Esophagus (tissue), 2 donors: Measurements from ENCODE around the gene CD93. TPM values are rescaled to one million over a fixed set of nuclear protein-coding genes. Genes with fewer than 3 reads are reported as not detected.

Source experiments
- H3K27ac ChIP-seq, 2 donors: one replicate each; pipeline ENCODE4 v1.5.1; 2013; ENCODE audit warnings: low read depth in 2 of 2, mild to moderate bottlenecking in 2 of 2, inconsistent platforms in 1 of 2, low read length in 1 of 2, moderate library complexity in 1 of 2
- H3K27me3 ChIP-seq, 2 donors: one replicate each; pipeline ENCODE4 v1.6.1; 2013; ENCODE audit warnings: low read length in 2 of 2, control low read depth in 1 of 2, mild to moderate bottlenecking in 1 of 2; ENCODE audit not compliant: insufficient read depth in 2 of 2, control insufficient read depth in 1 of 2
- H3K36me3 ChIP-seq, 2 donors: one replicate each; pipeline ENCODE4 v1.6.1; 2013; ENCODE audit warnings: low read length in 1 of 2; ENCODE audit not compliant: control insufficient read depth in 2 of 2, insufficient read depth in 2 of 2
- H3K4me1 ChIP-seq, 2 donors: one replicate each; pipeline ENCODE4 v1.6.1; 2013; ENCODE audit warnings: low read length in 1 of 2; ENCODE audit not compliant: control insufficient read depth in 2 of 2, insufficient read depth in 2 of 2
- H3K4me3 ChIP-seq, 2 donors: one replicate each; pipeline ENCODE4 v1.5.1; 2013; ENCODE audit warnings: low read length in 2 of 2, mild to moderate bottlenecking in 2 of 2, low read depth in 1 of 2, moderate library complexity in 1 of 2
- H3K9me3 ChIP-seq, 2 donors: one replicate each; pipeline ENCODE4 v1.6.1; 2013; ENCODE audit warnings: mild to moderate bottlenecking in 2 of 2, low read depth in 1 of 2, low read length in 1 of 2, moderate library complexity in 1 of 2; ENCODE audit not compliant: control insufficient read depth in 2 of 2, insufficient read depth in 1 of 2
- WGBS, 2 donors: extraction: QIAGEN DNeasy Blood & Tissue Kit; methylation state at CpG; one replicate each; pipeline ENCODE4 v1.1.7; 2013; 5-methylcytosine and 5-hydroxymethylcytosine counted together
- polyA plus RNA-seq, 2 donors: library from polyadenylated mRNA; stranded (reverse); fragments of 200-250 nt; gene quantifications; one replicate each; pipeline ENCODE4 v1.2.3, GENCODE V29; 2013
- donor health status: healthy with polysubstance abuse.
- donor health status: Bipolar disorder and iron deficiency.

The CD93 gene
- polyA plus RNA-seq, 2 donors = 1.8 to 2.8 TPM

DNA sequence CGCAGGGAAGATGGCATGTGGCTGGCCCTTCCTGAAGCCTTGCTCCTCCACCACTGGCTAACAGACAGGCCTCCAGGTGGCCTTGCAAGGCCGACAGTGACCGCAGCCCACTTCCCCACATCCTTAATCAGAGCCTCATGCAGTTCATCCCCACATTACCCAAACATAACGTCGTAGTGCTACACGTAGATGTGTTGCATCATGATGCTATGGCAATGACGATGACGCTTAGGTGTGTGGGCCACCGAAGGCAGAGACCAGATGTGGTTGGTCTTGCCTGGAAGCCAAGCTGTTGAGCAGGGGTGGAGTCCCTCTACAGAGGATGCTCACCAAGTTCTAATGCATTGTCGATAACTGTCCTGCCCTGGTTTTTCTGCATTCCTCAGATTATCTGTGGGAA, 5.6 kb downstream of the CD93 start:
- Histone ChIP-seq H3K4me1 (peaks cover 0 to 4% of the 10 kb centered on the region in 2 donors), H3K9me3 (no peaks in the 10 kb centered on the region), H3K27me3 (no peaks in the 10 kb centered on the region), H3K36me3 (no peaks in the 10 kb centered on the region), H3K4me3 (no peak overlapping the region), H3K27ac (no peak overlapping the region)
- 83 to 87% methylated on average over 10 of the region's 10 CpGs for WGBS, 2 donors

DNA sequence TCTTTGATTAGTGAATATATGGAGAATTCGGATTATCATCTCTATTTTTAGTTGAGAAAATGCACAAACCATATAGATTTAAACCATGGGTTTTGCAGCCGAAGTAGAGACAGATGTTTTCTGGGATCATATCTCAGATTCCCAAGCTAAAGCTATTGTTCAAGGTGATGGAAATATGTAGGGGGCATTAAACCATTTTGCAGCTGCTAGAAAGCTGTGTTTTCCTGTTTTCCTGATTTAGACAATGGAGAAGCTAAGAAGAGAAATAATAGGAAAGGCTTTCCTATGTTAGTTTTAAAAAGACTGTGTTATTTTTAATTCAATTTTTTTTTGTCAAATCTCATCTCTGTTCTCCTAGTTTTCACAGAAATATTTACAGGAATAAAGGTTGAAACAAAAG, 6.2 kb downstream of the CD93 start:
- H3K36me3 ChIP-seq = no peaks in the 10 kb centered on the region
- no peak overlapping the region for H3K27ac ChIP-seq
- no peaks in the 10 kb centered on the region for H3K27me3 ChIP-seq
- WGBS, 2 donors = 73 to 82% methylated on average over 2 of the region's 2 CpGs
- no peak overlapping the region for H3K4me3 ChIP-seq
- no peaks in the 10 kb centered on the region for H3K9me3 ChIP-seq
- peaks cover 0 to 4% of the 10 kb centered on the region in 2 donors for H3K4me1 ChIP-seq

GRCh38 chr20:23079016-23079351, 7.1 kb downstream of the CD93 start:
- no peaks in the 10 kb centered on the region for H3K9me3 ChIP-seq
- peaks cover 0 to 6% of the 10 kb centered on the region in 2 donors for H3K4me1 ChIP-seq
- 67 to 73% methylated on average over 6 of the region's 6 CpGs for WGBS, 2 donors
- H3K4me3 ChIP-seq = no peak overlapping the region
- H3K27ac ChIP-seq = no peak overlapping the region
- no peaks in the 10 kb centered on the region for H3K27me3 ChIP-seq
- H3K36me3 ChIP-seq = no peaks in the 10 kb centered on the region

DNA sequence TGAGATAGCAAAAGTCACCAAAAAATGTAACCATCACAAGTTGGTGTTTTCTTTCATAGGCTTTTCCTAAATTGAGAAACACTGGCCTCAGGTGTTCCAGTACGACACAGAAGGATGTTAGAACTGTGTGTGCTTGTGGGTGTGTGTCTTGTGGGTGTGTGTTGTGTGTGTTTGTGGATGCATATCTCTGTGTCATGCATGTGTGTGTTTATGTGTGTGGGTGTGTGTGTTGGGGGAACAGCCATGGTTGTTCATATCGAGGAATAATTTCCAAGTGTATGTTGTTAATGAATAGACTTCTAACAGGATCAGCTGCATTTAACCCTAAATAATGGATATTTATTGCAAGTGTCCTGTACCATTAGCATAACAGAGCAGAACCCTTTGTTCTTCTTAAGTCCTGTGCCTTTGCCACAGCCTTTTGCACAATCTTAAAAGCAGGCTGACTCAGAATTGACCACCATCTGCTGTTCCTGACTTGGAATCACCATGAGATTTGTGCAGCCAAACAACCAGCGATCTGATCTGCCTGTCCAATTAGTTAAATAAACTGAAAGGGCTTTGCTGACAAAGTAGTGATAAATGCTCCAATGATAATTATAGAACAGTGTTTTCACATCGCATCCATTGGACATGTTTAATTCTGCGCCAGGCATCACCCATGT, 7.6 kb downstream of the CD93 start:
- H3K27ac ChIP-seq = no peak overlapping the region
- 65 to 67% methylated on average over 5 of the region's 5 CpGs for WGBS, 2 donors
- H3K4me3 ChIP-seq = no peak overlapping the region
- H3K9me3 ChIP-seq = no peaks in the 10 kb centered on the region
- peaks cover 0 to 4% of the 10 kb centered on the region in 2 donors for H3K4me1 ChIP-seq
- H3K36me3 ChIP-seq = no peaks in the 10 kb centered on the region
- H3K27me3 ChIP-seq = no peaks in the 10 kb centered on the region

DNA sequence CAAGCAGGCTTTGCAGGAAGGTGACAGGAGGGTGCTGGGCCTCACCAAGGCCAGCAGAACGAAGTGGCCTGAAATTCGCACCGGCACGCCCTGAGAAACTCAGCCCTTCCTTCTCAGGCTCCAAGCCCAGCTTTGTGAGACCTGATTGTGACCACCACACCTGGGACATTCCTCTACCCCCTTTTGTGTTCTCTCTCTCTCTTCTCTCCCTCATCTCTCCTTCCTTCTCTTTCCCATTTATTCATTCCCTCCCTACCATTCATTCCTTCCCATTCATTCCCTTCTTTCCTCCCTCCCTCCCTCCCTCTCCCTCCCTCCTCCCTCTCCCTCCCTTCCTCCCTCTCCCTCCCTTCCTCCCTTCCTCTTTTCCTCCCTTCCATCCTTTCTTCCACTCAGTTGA, 8.8 kb downstream of the CD93 start:
- Histone ChIP-seq H3K9me3 (no peaks in the 10 kb centered on the region), H3K27me3 (no peaks in the 10 kb centered on the region), H3K27ac (peak overlapping the region in 1 of 2 donors; percentile 22), H3K4me1 (peaks cover 0 to 4% of the 10 kb centered on the region in 2 donors), H3K36me3 (no peaks in the 10 kb centered on the region), H3K4me3 (no peak overlapping the region)
- WGBS, 2 donors = 92 to 94% methylated on average over 4 of the region's 4 CpGs

- no peaks in the 10 kb centered on the region for H3K27me3 ChIP-seq
- 82 to 92% methylated on average over 3 of the region's 3 CpGs for WGBS, 2 donors
- no peak overlapping the region for H3K27ac ChIP-seq
- no peak overlapping the region for H3K4me3 ChIP-seq
- peaks cover 0 to 4% of the 10 kb centered on the region in 2 donors for H3K4me1 ChIP-seq
- H3K36me3 ChIP-seq = no peaks in the 10 kb centered on the region
- no peaks in the 10 kb centered on the region for H3K9me3 ChIP-seq
These were observed 12.1 kb downstream of the CD93 start for GRCh38 chr20:23074052-23074451.

- WGBS, 2 donors = 67 to 73% methylated on average over 11 of the region's 11 CpGs
- no peak overlapping the region for H3K4me3 ChIP-seq
- H3K9me3 ChIP-seq = no peaks in the 10 kb centered on the region
- no peaks in the 10 kb centered on the region for H3K27me3 ChIP-seq
- no peak overlapping the region for H3K27ac ChIP-seq
- no peaks in the 10 kb centered on the region for H3K36me3 ChIP-seq
- H3K4me1 ChIP-seq = peaks cover 0 to 4% of the 10 kb centered on the region in 2 donors
These were observed 13.1 kb downstream of the CD93 start for GRCh38 chr20:23072892-23073586.

DNA sequence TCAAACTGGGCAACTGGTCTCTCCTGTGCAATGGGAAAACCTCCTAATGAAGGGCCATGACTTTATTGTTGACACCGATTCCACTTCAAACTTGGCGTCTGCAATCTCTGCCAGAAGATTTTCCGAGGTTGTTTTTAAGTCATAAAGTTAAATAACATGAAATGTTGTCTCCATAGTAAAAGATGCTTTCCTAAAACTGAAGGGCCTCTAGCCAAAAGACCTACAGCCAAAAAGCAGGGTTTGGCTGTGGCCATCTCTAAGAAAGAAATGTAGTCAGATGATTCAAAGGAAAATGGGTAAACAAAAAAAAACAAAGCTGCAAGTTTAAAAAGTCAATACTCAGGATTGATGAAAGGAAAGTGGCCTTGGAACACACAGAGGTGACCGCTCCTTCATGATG, 14.1 kb downstream of the CD93 start:
- no peak overlapping the region for H3K4me3 ChIP-seq
- no peaks in the 10 kb centered on the region for H3K9me3 ChIP-seq
- peaks cover 0 to 4% of the 10 kb centered on the region in 2 donors for H3K4me1 ChIP-seq
- H3K27ac ChIP-seq = no peak overlapping the region
- no peaks in the 10 kb centered on the region for H3K36me3 ChIP-seq
- 77 to 80% methylated on average over 4 of the region's 4 CpGs for WGBS, 2 donors
- H3K27me3 ChIP-seq = no peaks in the 10 kb centered on the region

DNA sequence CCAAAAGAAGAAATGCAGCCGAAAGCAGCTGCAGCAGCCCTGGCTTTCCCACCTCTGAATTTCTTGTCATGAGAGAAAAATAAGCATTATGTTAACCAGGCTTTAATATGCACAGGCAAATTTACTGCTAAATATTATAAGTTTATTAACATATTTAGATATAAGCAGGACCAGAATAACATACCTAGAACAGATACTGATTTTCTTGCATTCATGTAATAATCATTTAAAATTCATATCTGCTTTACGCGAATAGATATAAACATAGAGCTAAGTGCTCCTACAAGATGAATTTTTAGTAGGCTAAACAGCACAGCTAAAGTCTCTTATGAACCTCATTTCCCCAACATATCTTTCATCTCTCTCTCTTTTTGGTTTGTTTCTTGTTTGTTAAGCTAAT, 14.7 kb downstream of the CD93 start:
- Histone ChIP-seq H3K4me3 (no peak overlapping the region), H3K27me3 (no peaks in the 10 kb centered on the region), H3K36me3 (no peaks in the 10 kb centered on the region), H3K27ac (no peak overlapping the region), H3K4me1 (peaks cover 0 to 4% of the 10 kb centered on the region in 2 donors), H3K9me3 (no peaks in the 10 kb centered on the region)
- WGBS, 2 donors = 70 to 78% methylated on average over 3 of the region's 3 CpGs

- Histone ChIP-seq H3K27me3 (no peaks in the 10 kb centered on the region), H3K4me1 (peaks cover 0 to under 1% of the 10 kb centered on the region in 2 donors), H3K36me3 (no peaks in the 10 kb centered on the region), H3K4me3 (no peak overlapping the region), H3K27ac (no peak overlapping the region), H3K9me3 (no peaks in the 10 kb centered on the region)
- 81 to 88% methylated on average over 2 of the region's 2 CpGs for WGBS, 2 donors
These were observed 17.0 kb downstream of the CD93 start for GRCh38 chr20:23069108-23069507.
